Endothelial cell of umbilical vein (primary cell): ENCODE results near the gene FAM3C. TPM values are rescaled to one million over a fixed set of nuclear protein-coding genes. Genes with fewer than 3 reads are reported as not detected.
"Not testable (repeated sequence)": the region's sequence is repeated elsewhere in the genome, so short reads cannot be mapped to it uniquely, and the experiment has no call there.

ENCODE experiments used
- BruUV-seq: library from RNA; stranded (reverse); fragments of 400-500 nt; replicated peaks from 2 replicates; lab custom pipeline; 2021; lab: Mats Ljungman, UMichigan
- CTCF ChIA-PET: fragments of 300-600, 350-600 bp; sonication (Branson Sonifier 250); formaldehyde crosslinking; loops from one replicate; lab custom pipeline; 2021; ENCODE audit warnings: antibody characterized with exemption, inconsistent platforms; lab: Charles Lee
- POLR2A ChIA-PET: fragments of 300-600, 350-600 bp; sonication (Branson Sonifier 250); formaldehyde crosslinking; loops from one replicate; lab custom pipeline; 2021; ENCODE audit warnings: antibody characterized with exemption, inconsistent platforms; lab: Charles Lee
- DNase-seq: peaks from one replicate; pipeline ENCODE4 v3.0.0-alpha.2; 2011; ENCODE audit warnings: low read depth, low spot score
- FAIRE-seq: peaks from 2 replicates; lab custom pipeline; 2011; peaks lifted over from hg19 to GRCh38; lab: Jason Lieb, UNC
- H2AFZ ChIP-seq: 2 replicates; pipeline ENCODE4 v1.6.0; 2012; ENCODE audit warnings: low read depth, low read length, control low read depth, inconsistent platforms
- H3K27ac ChIP-seq: 2 replicates; pipeline ENCODE4 v1.5.1; 2011; ENCODE audit warnings: low read depth, mild to moderate bottlenecking, control low read depth, low read length, moderate library complexity; ENCODE audit not compliant: insufficient read depth
- H3K27me3 ChIP-seq, 2 experiments: 2 replicates each; pipeline versions ENCODE4 v1.6.0 to v1.6.1; 2011; ENCODE audit warnings: low read length in 2 of 2, mixed read lengths in 1 of 2; ENCODE audit not compliant: control insufficient read depth in 2 of 2, insufficient read depth in 2 of 2
- H3K36me3 ChIP-seq, 2 experiments: 2 replicates in 1 of 2; 3 replicates in 1 of 2; pipeline ENCODE4 v1.5.1; 2011; ENCODE audit warnings: low read length in 2 of 2, mild to moderate bottlenecking in 1 of 2, moderate library complexity in 1 of 2; ENCODE audit not compliant: control insufficient read depth in 2 of 2, insufficient read depth in 2 of 2; ENCODE audit errors: extremely low read depth in 1 of 2
- H3K4me1 ChIP-seq: 3 replicates; pipeline ENCODE4 v1.5.1; 2011; ENCODE audit warnings: mild to moderate bottlenecking, low read length; ENCODE audit not compliant: control insufficient read depth, insufficient read depth; ENCODE audit errors: extremely low read depth
- H3K4me2 ChIP-seq: 2 replicates; pipeline ENCODE4 v1.6.1; 2011; ENCODE audit warnings: low read length, control low read depth, mixed read lengths; ENCODE audit not compliant: insufficient read depth
- H3K4me3 ChIP-seq, 3 experiments: fragments of 200-600 bp in 1 of 3; sonication (generic), shearing (Covaris generic) in 1 of 3; replicated peaks in 1 of 3; 2 replicates each; pipeline ENCODE4 v1.5.1; 2011 to 2016; ENCODE audit warnings: control low read depth in 3 of 3, low read length in 3 of 3, mild to moderate bottlenecking in 2 of 3, inconsistent platforms in 1 of 3, low read depth in 1 of 3, moderate library complexity in 1 of 3; ENCODE audit not compliant: insufficient read depth in 1 of 3
- H3K79me2 ChIP-seq: 2 replicates; pipeline ENCODE4 v1.6.0; 2012; ENCODE audit warnings: low read length, inconsistent platforms; ENCODE audit not compliant: control insufficient read depth, insufficient read depth
- H3K9ac ChIP-seq: replicated peaks from 2 replicates; pipeline ENCODE3; 2011; ENCODE audit warnings: low read length, control low read depth; ENCODE audit not compliant: insufficient read depth; ENCODE audit errors: extremely low read depth
- H3K9me1 ChIP-seq: replicated peaks from 3 replicates; pipeline ENCODE4 v1.6.0; 2011; ENCODE audit warnings: mild to moderate bottlenecking, low read length; ENCODE audit not compliant: control insufficient read depth, insufficient read depth; ENCODE audit errors: extremely low read depth
- H3K9me3 ChIP-seq: replicated peaks from 2 replicates; pipeline ENCODE4 v1.5.1; 2012; ENCODE audit warnings: low read length, inconsistent platforms; ENCODE audit not compliant: control insufficient read depth, insufficient read depth
- H4K20me1 ChIP-seq: replicated peaks from 2 replicates; pipeline ENCODE3; 2011; ENCODE audit warnings: mild to moderate bottlenecking, low read length; ENCODE audit not compliant: control insufficient read depth, insufficient read depth; ENCODE audit errors: extremely low read depth
- EZH2 ChIP-seq: IDR thresholded peaks from 2 replicates; pipeline ENCODE4 v1.6.1; 2012; ENCODE audit warnings: borderline replicate concordance, low read depth, mild to moderate bottlenecking, moderate library complexity, low read length, inconsistent platforms; ENCODE audit not compliant: severe bottlenecking
- FOS ChIP-seq: IDR thresholded peaks from 2 replicates; pipeline ENCODE4 v1.6.1; 2011; ENCODE audit warnings: mild to moderate bottlenecking, low read length, moderate library complexity, borderline replicate concordance; ENCODE audit not compliant: insufficient read depth
- GATA2 ChIP-seq: IDR thresholded peaks from 2 replicates; pipeline ENCODE4 v1.7.0; 2011; ENCODE audit warnings: low read depth, mild to moderate bottlenecking, moderate library complexity, mixed read lengths, low read length; ENCODE audit not compliant: insufficient read length, insufficient read depth
- JUN ChIP-seq: IDR thresholded peaks from 2 replicates; pipeline ENCODE4 v1.6.1; 2011; ENCODE audit warnings: borderline replicate concordance, low read depth; ENCODE audit not compliant: insufficient read length, insufficient read depth
- MYC ChIP-seq: IDR thresholded peaks from one replicate; pipeline ENCODE4 v1.6.1; 2011; ENCODE audit warnings: mild to moderate bottlenecking, low read depth, low read length
- POLR2A ChIP-seq: IDR thresholded peaks from 2 replicates; pipeline ENCODE4 v1.6.1; 2012; ENCODE audit warnings: low read depth, mild to moderate bottlenecking, control low read depth, low read length
- POLR2AphosphoS5 ChIP-seq: IDR thresholded peaks from 2 replicates; pipeline ENCODE4 v1.6.1; 2012; ENCODE audit warnings: low read depth, mild to moderate bottlenecking, control low read depth, low read length, moderate library complexity; ENCODE audit not compliant: insufficient read depth
- dilution Hi-C: fragments of 300-500 bp; cut with MboI; formaldehyde crosslinking; loops from one replicate; pipeline ENCODE4 v1.15.0; 2019; ENCODE audit warnings: low sequenced_read_pairs; ENCODE audit not compliant: extremely low pct_ligation_motif_present
- intact Hi-C: fragments of 100-400 bp; cut with micrococcal nuclease; formaldehyde crosslinking; loops from one replicate; pipeline ENCODE4 v1.10.0; 2022
- polyA plus RNA-seq, 4 experiments: library from polyadenylated mRNA; depleted of rRNA in 3 of 4; stranded (reverse) in 3 of 4; unstranded in 1 of 4; fragments of >200 nt; gene quantifications; 2 replicates each; pipeline versions ENCODE4 v1.2.1 to v1.2.3, GENCODE V29; 2011 to 2012; ENCODE audit warnings: missing spikeins in 1 of 4
- total RNA-seq: library from RNA; stranded (reverse); gene quantifications from 2 replicates; pipeline ENCODE4 v1.2.3, GENCODE V29; 2021
- TF ChIP-seq, protein P1 (sequence below), 2 donors: IDR thresholded peaks; 1 replicate in 1 of 2; 2 replicates in 1 of 2; pipeline ENCODE4 v1.5.1; 2011; ENCODE audit warnings: low read length in 2 of 2, mild to moderate bottlenecking in 2 of 2, moderate library complexity in 2 of 2, control low read depth in 1 of 2, inconsistent platforms in 1 of 2, low read depth in 1 of 2; ENCODE audit not compliant: insufficient read depth in 1 of 2; ENCODE audit errors: extremely low read depth in 1 of 2

Gene FAM3C
- total and polyA plus RNA-seq, 2 donors (not counting 3 experiments of a cell fraction or from before 2014, with no cell fraction given): 20.2 to 50.0 TPM

DNA sequence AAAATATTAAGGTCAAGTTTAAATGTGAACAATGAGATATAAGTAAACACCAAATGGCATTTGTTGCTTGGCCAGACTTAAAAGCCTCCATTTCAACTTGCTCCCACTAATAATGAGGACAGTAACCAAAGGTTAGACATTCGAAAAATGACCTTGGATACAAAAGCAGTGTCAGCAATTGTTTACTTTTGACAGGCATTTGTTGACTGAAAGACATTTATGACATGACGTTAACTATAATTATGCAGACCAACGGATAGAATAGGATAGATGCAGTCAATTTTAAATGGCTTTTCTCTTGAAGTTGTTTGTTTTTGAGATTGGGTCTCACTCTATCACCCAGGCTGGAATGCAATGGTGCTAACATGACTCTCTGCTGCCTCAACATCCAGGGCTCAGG is 73.6 kb downstream of the FAM3C start:
- no peaks in the 10 kb centered on the region for H3K9me1 ChIP-seq
- intact Hi-C loops (no loop called here), dilution Hi-C loops (no loop called here)
- TF ChIP-seq JUN (no peak), MYC (no peak), FOS (no peak), EZH2 (no peak), POLR2AphosphoS5 (no peak), GATA2 (no peak), POLR2A (no peak)
- TF ChIP-seq, protein P1, sequence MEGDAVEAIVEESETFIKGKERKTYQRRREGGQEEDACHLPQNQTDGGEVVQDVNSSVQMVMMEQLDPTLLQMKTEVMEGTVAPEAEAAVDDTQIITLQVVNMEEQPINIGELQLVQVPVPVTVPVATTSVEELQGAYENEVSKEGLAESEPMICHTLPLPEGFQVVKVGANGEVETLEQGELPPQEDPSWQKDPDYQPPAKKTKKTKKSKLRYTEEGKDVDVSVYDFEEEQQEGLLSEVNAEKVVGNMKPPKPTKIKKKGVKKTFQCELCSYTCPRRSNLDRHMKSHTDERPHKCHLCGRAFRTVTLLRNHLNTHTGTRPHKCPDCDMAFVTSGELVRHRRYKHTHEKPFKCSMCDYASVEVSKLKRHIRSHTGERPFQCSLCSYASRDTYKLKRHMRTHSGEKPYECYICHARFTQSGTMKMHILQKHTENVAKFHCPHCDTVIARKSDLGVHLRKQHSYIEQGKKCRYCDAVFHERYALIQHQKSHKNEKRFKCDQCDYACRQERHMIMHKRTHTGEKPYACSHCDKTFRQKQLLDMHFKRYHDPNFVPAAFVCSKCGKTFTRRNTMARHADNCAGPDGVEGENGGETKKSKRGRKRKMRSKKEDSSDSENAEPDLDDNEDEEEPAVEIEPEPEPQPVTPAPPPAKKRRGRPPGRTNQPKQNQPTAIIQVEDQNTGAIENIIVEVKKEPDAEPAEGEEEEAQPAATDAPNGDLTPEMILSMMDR (IDR thresholded peaks at IDR 0.05; ENCODE audit: extremely low read depth in 1 of 2, insufficient read depth in 1 of 2, low read depth in 1 of 2, low read length in 2 of 2): no peak
- H3K36me3 ChIP-seq: no peaks in the 10 kb centered on the region
- H3K4me3 ChIP-seq: no peak overlapping the region
- no peak overlapping the region for H2AFZ ChIP-seq
- H3K27me3 ChIP-seq: peaks cover 0 to 4% of the 10 kb centered on the region in 2 experiments
- H3K27ac ChIP-seq: no peak overlapping the region
- no peaks in the 10 kb centered on the region for H3K4me1 ChIP-seq
- no TSS peak for BruUV-seq
- H3K79me2 ChIP-seq: no peaks in the 10 kb centered on the region
- ChIA-PET POLR2A (no interaction called here), CTCF (no interaction called here)
- no peaks in the 10 kb centered on the region for H4K20me1 ChIP-seq
- H3K9ac ChIP-seq: no peak overlapping the region
- DNase-seq (no peak), FAIRE-seq (no peak)
- H3K9me3 ChIP-seq: no peaks in the 10 kb centered on the region
- H3K4me2 ChIP-seq: no peak overlapping the region

DNA sequence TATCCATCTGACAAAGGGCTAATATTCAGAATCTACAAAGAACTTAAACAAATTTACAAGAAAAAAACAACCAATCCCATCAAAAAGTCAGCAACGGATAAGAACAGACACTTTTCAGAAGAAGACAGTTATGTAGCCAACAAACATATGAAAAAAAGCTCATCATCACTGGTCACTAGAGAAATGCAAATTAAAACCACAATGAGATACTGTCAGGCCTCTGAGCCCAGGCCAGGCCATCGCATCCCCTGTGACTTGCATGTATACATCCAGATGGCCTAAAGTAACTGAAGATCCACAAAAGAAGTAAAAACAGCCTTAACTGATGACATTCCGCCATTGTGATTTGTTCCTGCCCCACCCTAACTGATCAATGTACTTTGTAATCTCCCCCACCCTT is 80.9 kb downstream of the FAM3C start:
- H3K9me1 ChIP-seq, POLR2A ChIA-PET, dilution Hi-C loops, H3K27me3 ChIP-seq, FAIRE-seq, H3K36me3 ChIP-seq, H4K20me1 ChIP-seq, CTCF ChIA-PET, H3K79me2 ChIP-seq, H3K27ac ChIP-seq, BruUV-seq, H3K4me1 ChIP-seq, DNase-seq, H3K4me3 ChIP-seq, H3K4me2 ChIP-seq, H2AFZ ChIP-seq, H3K9ac ChIP-seq, H3K9me3 ChIP-seq, intact Hi-C loops: not testable (repeated sequence)
